ENCODE results near the gene BMX.

Gene BMX

GRCh38 chrX:15504661-15505060 is 4.1 kb downstream of the BMX start:
- H3K4me3 ChIP-seq (ENCODE audit: low read length) = no peak overlapping the region
- DNase-seq (ENCODE audit: low read depth) = no peak
- no peak for TF ChIP-seq CTCF (conservative IDR thresholded peaks at IDR 0.05; ENCODE audit: low read depth, low read length)

- DNase-seq (ENCODE audit: low read depth) = no peak
- TF ChIP-seq CTCF (conservative IDR thresholded peaks at IDR 0.05; ENCODE audit: low read depth, low read length) = no peak
- H3K4me3 ChIP-seq (ENCODE audit: low read length) = no peak overlapping the region
These were observed 4.5 kb downstream of the BMX start for GRCh38 chrX:15505101-15505500.

- H3K4me3 ChIP-seq (ENCODE audit: low read length) = no peak overlapping the region
- no peak for TF ChIP-seq CTCF (conservative IDR thresholded peaks at IDR 0.05; ENCODE audit: low read depth, low read length)
- no peak for DNase-seq (ENCODE audit: low read depth)
These were observed 6.4 kb downstream of the BMX start for GRCh38 chrX:15507005-15507404.

- no peak overlapping the region for H3K4me3 ChIP-seq (ENCODE audit: low read length)
- DNase-seq (ENCODE audit: low read depth) = no peak
- no peak for TF ChIP-seq CTCF (conservative IDR thresholded peaks at IDR 0.05; ENCODE audit: low read depth, low read length)
These were observed 9.2 kb downstream of the BMX start for GRCh38 chrX:15509845-15510244.

GRCh38 chrX:15511563-15511962 is 11.0 kb downstream of the BMX start:
- TF ChIP-seq CTCF (conservative IDR thresholded peaks at IDR 0.05; ENCODE audit: low read depth, low read length) = no peak
- no peak for DNase-seq (ENCODE audit: low read depth)
- H3K4me3 ChIP-seq (ENCODE audit: low read length) = no peak overlapping the region

- TF ChIP-seq CTCF (conservative IDR thresholded peaks at IDR 0.05; ENCODE audit: low read depth, low read length) = no peak
- DNase-seq (ENCODE audit: low read depth) = no peak
These were observed 11.9 kb downstream of the BMX start for GRCh38 chrX:15512401-15512965.

GRCh38 chrX:15514279-15514678 is 13.7 kb downstream of the BMX start:
- no peak overlapping the region for H3K4me3 ChIP-seq (ENCODE audit: low read length)
- no peak for DNase-seq (ENCODE audit: low read depth)
- no peak for TF ChIP-seq CTCF (conservative IDR thresholded peaks at IDR 0.05; ENCODE audit: low read depth, low read length)

More at GRCh38 chrX:15512401-15512965, 11.9 kb downstream of the BMX start:
- H3K4me3 ChIP-seq (ENCODE audit: low read length) = no peak overlapping the region

Measured in retinal pigment epithelial cell (primary cell).